ENCODE data around the gene SPANXA1.
"Not testable (repeated sequence)": the region's sequence is repeated elsewhere in the genome, so short reads cannot be mapped to it uniquely, and the experiment has no call there.

Gene SPANXA1, protein sequence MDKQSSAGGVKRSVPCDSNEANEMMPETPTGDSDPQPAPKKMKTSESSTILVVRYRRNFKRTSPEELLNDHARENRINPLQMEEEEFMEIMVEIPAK

DNA sequence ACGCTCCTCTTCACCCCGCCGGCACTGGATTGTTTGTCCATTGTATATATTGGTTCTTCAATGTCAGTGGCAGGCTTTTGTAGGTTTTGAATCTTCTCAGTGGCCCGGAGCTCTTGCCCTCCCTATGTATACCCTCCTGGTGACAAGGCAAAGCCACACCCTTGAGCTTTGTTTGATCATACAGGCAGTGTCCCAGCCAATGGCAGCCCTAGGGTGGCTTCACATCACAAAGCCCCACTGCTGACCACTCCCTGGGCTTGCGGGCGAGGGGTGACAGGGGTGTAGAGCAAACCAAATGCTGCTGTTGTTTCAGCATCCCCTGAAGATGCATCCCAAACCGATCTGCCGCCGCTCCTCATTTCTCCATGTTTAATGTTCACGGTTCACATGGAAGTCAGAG, at the start of gene SPANXA1:
TSS of gene SPANXA1 (minus strand) at position 101 of the 400 bp plus-strand sequence. CDS start at position 41, 60 bp downstream.
- DNase-seq (ENCODE audit: low spot score): not testable (repeated sequence)

DNA sequence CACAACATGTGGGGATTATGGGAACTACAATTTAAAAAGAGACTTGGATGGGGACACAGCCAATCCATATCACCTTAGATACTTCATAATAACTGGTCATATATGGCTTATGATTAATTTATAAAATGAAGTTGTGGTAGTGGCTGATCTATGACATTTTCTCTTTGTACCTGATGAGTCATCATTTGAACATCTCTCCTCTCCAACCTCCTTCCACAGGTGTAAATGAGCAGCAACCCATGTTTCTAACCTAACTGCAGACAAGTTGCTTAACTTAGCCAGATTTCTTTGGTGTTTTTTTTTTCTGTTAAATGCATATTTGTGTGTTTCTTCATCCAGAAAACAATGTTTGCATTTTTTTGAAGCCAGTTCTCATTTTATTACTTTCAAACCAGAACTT, 47.6 kb upstream of the SPANXA1 start:
- no peak for DNase-seq (ENCODE audit: low spot score)

DNA sequence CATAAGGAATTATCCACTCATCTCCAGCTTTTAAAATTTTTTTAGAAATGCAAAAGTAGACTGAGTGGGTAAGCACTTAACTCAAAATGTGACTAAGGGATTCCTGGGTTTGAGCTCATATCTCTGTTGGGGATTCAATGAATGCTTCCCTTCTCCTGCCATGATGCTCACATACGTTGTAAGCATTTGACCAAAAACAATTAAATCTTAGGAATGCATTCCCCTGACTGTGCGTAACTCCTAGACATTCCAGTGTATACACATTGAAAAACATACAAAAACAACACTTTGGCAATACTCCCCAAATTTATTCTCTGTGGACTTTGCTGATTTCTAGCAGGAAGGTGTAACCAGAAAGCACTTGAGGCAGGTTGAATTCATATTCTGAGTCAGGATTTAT, 34.8 kb upstream of the SPANXA1 start:
- DNase-seq (ENCODE audit: low spot score): no peak

DNA sequence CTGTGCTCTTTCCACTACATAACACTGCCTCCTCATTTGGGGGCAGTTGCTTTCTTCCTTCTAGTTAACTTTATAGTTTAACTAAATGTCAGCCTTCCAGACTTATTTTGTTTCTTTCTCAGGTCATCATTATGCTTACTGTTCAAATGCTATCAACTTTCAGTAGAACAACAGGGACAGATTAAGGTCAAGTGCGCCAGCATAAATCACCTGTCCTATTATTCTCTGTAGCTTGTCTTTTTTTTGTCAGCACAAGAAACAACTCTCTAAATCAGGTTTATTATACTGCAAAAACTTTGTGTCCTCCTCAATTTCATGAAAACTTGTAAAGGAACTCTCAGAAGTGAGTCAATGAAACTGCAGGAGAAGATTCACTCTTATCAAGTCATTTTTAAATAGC, 24.6 kb upstream of the SPANXA1 start:
- no peak for DNase-seq (ENCODE audit: low spot score)

DNA sequence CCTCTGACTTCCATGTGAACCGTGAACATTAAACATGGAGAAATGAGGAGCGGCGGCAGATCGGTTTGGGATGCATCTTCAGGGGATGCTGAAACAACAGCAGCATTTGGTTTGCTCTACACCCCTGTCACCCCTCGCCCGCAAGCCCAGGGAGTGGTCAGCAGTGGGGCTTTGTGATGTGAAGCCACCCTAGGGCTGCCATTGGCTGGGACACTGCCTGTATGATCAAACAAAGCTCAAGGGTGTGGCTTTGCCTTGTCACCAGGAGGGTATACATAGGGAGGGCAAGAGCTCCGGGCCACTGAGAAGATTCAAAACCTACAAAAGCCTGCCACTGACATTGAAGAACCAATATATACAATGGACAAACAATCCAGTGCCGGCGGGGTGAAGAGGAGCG, 4.9 kb upstream of the SPANXA1 start, which contains the start of gene SPANXA2:
TSS of gene SPANXA2 (plus strand) at position 301 of the 400 bp plus-strand sequence. CDS start at position 361, 60 bp downstream.
- DNase-seq (ENCODE audit: low spot score): not testable (repeated sequence)

DNA sequence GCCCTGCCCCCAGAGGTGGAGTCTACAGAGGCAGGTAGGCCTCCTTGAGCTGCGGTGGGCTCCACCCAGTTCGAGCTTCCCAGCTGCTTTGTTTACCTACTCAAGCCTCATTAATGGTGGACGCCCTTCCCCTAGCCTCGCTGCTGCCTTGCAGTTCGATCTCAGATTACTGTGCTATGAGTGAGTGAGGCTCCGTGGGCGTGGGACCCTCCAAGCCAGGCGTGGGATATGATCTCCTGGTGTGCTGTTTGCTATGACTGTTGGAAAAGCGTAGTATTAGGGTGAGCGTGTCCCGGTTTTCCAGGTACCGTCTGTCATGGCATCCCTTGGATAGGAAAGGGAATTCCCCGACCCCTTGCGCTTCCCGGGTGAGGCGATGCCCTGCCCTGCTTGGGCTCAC, 42.0 kb downstream of the SPANXA1 start:
- DNase-seq (ENCODE audit: low spot score): not testable (repeated sequence)
